WTC11 (cell line): ENCODE results near the gene CTNNA2. TPM values are rescaled to one million over a fixed set of nuclear protein-coding genes. Genes with fewer than 3 reads are reported as not detected.
A peak's percentile ranks its signal among the peaks of the same experiment; 100 is the strongest.

Source experiments
- ATAC-seq: fragments of 200-7000 bp; cut with Tn5 transposase; 2 replicates; pipeline ENCODE4 v1.10.0; 2021; ENCODE audit warnings: mild to moderate bottlenecking, moderate library complexity
- CTCF ChIA-PET: fragments of 300-600 bp; sonication (Branson Sonifier 250); formaldehyde crosslinking; loops from one replicate; lab custom pipeline; 2021; ENCODE audit warnings: antibody characterized with exemption; lab: Charles Lee
- POLR2A ChIA-PET: fragments of 350-600 bp; sonication (Branson Sonifier 250); formaldehyde crosslinking; loops from one replicate; lab custom pipeline; 2021; ENCODE audit warnings: antibody characterized with exemption; lab: Charles Lee
- DNase-seq: peaks from one replicate; pipeline ENCODE4 v3.0.0; 2021; ENCODE audit warnings: low spot score
- H3K27ac Mint-ChIP-seq: 2 replicates; pipeline ENCODE4 v1.8.0; 2021; ENCODE audit warnings: mixed read lengths
- H3K27me3 Mint-ChIP-seq: 2 replicates; pipeline ENCODE4 v1.8.0; 2021; ENCODE audit warnings: low read depth, mild to moderate bottlenecking, moderate library complexity, mixed read lengths
- H3K36me3 Mint-ChIP-seq: 2 replicates; pipeline ENCODE4 v1.8.0; 2021; ENCODE audit warnings: mixed read lengths
- H3K4me1 Mint-ChIP-seq: 2 replicates; pipeline ENCODE4 v1.8.0; 2022; ENCODE audit warnings: mixed read lengths
- H3K4me3 Mint-ChIP-seq: 2 replicates; pipeline ENCODE4 v1.8.0; 2021; ENCODE audit warnings: mild to moderate bottlenecking, moderate library complexity, mixed read lengths
- H3K9me3 Mint-ChIP-seq: 2 replicates; pipeline ENCODE4 v1.8.0; 2021; ENCODE audit warnings: mixed read lengths
- CREB1 ChIP-seq: sonication (generic); formaldehyde crosslinking; IDR thresholded peaks from 2 replicates; pipeline ENCODE4 v1.8.0; 2023; ENCODE audit warnings: mild to moderate bottlenecking, missing genetic modification reagents
- NFE2L1 ChIP-seq: sonication (generic); formaldehyde crosslinking; IDR thresholded peaks from 2 replicates; pipeline ENCODE4 v1.8.1; 2023; ENCODE audit warnings: missing genetic modification reagents
- SMAD3 ChIP-seq: sonication (generic); formaldehyde crosslinking; IDR thresholded peaks from 2 replicates; pipeline ENCODE4 v1.8.0; 2022; ENCODE audit warnings: missing genetic modification reagents, mild to moderate bottlenecking, borderline replicate concordance
- TEAD4 ChIP-seq: sonication (generic); formaldehyde crosslinking; IDR thresholded peaks from 2 replicates; pipeline ENCODE4 v1.8.0; 2022; ENCODE audit warnings: mild to moderate bottlenecking, missing genetic modification reagents
- TP53 ChIP-seq: sonication (generic); formaldehyde crosslinking; IDR thresholded peaks from 2 replicates; pipeline ENCODE4 v1.8.1; 2023; ENCODE audit warnings: mild to moderate bottlenecking, missing genetic modification reagents
- total RNA-seq: library from RNA; stranded (reverse); gene quantifications from 3 replicates; pipeline ENCODE4 v1.2.3, GENCODE V29; 2021
- TF ChIP-seq, protein P1 (sequence below): sonication (generic); formaldehyde crosslinking; IDR thresholded peaks from 2 replicates; pipeline ENCODE4 v1.8.1; 2023; ENCODE audit warnings: mild to moderate bottlenecking, missing genetic modification reagents, borderline replicate concordance
- TF ChIP-seq, protein P2 (sequence below): sonication (generic); formaldehyde crosslinking; IDR thresholded peaks from 2 replicates; pipeline ENCODE4 v1.8.1; 2022; ENCODE audit warnings: mild to moderate bottlenecking, moderate library complexity, missing genetic modification reagents
- TF ChIP-seq, protein P3 (sequence below): fragments of 250-450 bp; sonication (Bioruptor Pico); IDR thresholded peaks from 2 replicates; pipeline ENCODE4 v1.9.0; 2021; ENCODE audit warnings: mild to moderate bottlenecking
- TF ChIP-seq, protein P4 (sequence below): sonication (generic); formaldehyde crosslinking; IDR thresholded peaks from 2 replicates; pipeline ENCODE4 v1.8.1; 2023; ENCODE audit warnings: mild to moderate bottlenecking, moderate library complexity, missing genetic modification reagents
- TF ChIP-seq, protein P5 (sequence below): sonication (generic); formaldehyde crosslinking; IDR thresholded peaks from 2 replicates; pipeline ENCODE4 v1.8.1; 2023; ENCODE audit warnings: mild to moderate bottlenecking, missing genetic modification reagents
- TF ChIP-seq, protein P6 (sequence below): fragments of 250-450 bp; sonication (Bioruptor Pico); conservative IDR thresholded peaks from 2 replicates; pipeline ENCODE4 v1.9.0; 2021; ENCODE audit warnings: mild to moderate bottlenecking
- TF ChIP-seq, protein P7 (sequence below): fragments of 250-450 bp; sonication (Bioruptor Pico); IDR thresholded peaks from 2 replicates; pipeline ENCODE4 v1.8.0; 2021; ENCODE audit warnings: mild to moderate bottlenecking
- TF ChIP-seq, protein P8 (sequence below): sonication (generic); formaldehyde crosslinking; IDR thresholded peaks from 2 replicates; pipeline ENCODE4 v1.8.1; 2022; ENCODE audit warnings: low read depth, missing genetic modification reagents, borderline replicate concordance
- TF ChIP-seq, protein P9 (sequence below): sonication (generic); formaldehyde crosslinking; IDR thresholded peaks from 2 replicates; pipeline ENCODE4 v1.8.1; 2023; ENCODE audit warnings: mild to moderate bottlenecking, missing genetic modification reagents, moderate library complexity
- TF ChIP-seq, protein P10 (sequence below): sonication (generic); formaldehyde crosslinking; IDR thresholded peaks from 2 replicates; pipeline ENCODE4 v1.8.1; 2022; ENCODE audit warnings: missing genetic modification reagents, borderline replicate concordance

CTNNA2 gene
- total RNA-seq, 1 experiment from 2014 or later = 3.8 TPM

DNA sequence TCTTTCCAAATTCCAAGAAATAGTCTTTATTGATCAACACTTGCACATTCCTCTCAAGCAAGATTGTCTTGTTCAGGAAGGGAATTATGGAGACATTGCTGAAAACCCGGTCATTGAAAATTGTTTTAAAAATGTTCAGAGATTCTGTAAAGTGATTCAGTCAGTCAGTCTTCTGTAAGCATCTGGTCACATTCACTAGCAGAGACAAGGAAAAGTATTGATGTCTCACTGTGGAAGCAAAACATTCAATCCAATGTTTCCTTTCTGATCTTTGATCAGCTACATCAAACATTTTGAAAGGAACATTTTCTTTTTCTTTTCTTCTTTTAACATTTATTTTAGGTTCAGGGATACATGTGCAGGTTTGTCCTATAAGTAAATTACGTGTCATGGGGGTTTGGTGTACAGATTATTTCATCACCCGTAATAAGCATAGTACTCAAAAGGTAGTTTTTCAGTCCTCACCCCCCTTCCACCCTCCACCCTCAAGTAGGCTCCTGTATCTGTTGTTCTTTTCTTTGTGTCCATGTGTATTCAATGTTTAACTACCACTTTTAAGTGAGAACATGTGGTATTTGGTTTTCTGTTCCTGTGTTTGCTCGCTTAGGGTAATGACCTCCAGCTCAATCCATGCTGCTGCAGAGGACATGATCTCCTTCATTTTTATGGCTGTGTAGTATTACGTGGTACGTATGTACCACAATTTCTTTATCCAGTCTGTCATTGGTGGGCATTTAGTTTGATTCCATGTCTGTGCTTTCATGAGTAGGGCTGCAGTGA, 61.2 kb downstream of the CTNNA2 start (continued):
- TF ChIP-seq, protein P1, sequence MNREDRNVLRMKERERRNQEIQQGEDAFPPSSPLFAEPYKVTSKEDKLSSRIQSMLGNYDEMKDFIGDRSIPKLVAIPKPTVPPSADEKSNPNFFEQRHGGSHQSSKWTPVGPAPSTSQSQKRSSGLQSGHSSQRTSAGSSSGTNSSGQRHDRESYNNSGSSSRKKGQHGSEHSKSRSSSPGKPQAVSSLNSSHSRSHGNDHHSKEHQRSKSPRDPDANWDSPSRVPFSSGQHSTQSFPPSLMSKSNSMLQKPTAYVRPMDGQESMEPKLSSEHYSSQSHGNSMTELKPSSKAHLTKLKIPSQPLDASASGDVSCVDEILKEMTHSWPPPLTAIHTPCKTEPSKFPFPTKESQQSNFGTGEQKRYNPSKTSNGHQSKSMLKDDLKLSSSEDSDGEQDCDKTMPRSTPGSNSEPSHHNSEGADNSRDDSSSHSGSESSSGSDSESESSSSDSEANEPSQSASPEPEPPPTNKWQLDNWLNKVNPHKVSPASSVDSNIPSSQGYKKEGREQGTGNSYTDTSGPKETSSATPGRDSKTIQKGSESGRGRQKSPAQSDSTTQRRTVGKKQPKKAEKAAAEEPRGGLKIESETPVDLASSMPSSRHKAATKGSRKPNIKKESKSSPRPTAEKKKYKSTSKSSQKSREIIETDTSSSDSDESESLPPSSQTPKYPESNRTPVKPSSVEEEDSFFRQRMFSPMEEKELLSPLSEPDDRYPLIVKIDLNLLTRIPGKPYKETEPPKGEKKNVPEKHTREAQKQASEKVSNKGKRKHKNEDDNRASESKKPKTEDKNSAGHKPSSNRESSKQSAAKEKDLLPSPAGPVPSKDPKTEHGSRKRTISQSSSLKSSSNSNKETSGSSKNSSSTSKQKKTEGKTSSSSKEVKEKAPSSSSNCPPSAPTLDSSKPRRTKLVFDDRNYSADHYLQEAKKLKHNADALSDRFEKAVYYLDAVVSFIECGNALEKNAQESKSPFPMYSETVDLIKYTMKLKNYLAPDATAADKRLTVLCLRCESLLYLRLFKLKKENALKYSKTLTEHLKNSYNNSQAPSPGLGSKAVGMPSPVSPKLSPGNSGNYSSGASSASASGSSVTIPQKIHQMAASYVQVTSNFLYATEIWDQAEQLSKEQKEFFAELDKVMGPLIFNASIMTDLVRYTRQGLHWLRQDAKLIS (CRISPR knock-in tag) = no peak
- no peak for TF ChIP-seq CREB1 (CRISPR knock-in tag)
- TF ChIP-seq, protein P2, sequence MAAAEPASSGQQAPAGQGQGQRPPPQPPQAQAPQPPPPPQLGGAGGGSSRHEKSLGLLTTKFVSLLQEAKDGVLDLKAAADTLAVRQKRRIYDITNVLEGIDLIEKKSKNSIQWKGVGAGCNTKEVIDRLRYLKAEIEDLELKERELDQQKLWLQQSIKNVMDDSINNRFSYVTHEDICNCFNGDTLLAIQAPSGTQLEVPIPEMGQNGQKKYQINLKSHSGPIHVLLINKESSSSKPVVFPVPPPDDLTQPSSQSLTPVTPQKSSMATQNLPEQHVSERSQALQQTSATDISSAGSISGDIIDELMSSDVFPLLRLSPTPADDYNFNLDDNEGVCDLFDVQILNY (CRISPR knock-in tag) = no peak
- TF ChIP-seq, protein P3, sequence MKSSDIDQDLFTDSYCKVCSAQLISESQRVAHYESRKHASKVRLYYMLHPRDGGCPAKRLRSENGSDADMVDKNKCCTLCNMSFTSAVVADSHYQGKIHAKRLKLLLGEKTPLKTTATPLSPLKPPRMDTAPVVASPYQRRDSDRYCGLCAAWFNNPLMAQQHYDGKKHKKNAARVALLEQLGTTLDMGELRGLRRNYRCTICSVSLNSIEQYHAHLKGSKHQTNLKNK (CRISPR knock-in tag) = no peak
- TF ChIP-seq, protein P4, sequence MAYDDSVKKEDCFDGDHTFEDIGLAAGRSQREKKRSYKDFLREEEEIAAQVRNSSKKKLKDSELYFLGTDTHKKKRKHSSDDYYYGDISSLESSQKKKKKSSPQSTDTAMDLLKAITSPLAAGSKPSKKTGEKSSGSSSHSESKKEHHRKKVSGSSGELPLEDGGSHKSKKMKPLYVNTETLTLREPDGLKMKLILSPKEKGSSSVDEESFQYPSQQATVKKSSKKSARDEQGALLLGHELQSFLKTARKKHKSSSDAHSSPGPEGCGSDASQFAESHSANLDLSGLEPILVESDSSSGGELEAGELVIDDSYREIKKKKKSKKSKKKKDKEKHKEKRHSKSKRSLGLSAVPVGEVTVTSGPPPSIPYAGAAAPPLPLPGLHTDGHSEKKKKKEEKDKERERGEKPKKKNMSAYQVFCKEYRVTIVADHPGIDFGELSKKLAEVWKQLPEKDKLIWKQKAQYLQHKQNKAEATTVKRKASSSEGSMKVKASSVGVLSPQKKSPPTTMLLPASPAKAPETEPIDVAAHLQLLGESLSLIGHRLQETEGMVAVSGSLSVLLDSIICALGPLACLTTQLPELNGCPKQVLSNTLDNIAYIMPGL (CRISPR knock-in tag) = no peak

DNA sequence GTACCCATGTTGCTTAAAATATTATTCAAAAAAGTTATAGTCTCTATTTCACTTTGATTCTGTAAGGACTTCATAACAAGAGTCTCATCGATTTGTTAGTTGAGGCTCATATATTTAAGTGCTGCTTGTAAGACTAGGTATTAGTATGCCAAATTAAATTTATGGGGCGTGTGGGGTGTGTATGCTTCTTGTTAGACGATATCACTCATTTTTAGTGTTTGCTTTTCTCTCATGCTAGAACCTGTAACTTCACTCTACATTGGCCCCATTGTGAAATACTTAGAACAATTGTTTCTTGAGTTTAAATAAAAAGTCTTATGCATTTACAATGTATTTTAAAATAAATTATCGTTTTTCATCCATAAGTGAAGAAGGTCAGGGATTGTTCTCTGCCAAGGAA, 63.6 kb downstream of the CTNNA2 start:
- ChIA-PET POLR2A (no interaction called here), CTCF (no interaction called here)
- no peak overlapping the region for H3K4me3 Mint-ChIP-seq
- peaks cover 7% of the 10 kb centered on the region; the same call in 1 of the 2 replicates for H3K9me3 Mint-ChIP-seq
- no peaks in the 10 kb centered on the region for H3K36me3 Mint-ChIP-seq
- no peak for ATAC-seq
- no peak overlapping the region for H3K27ac Mint-ChIP-seq
- H3K27me3 Mint-ChIP-seq = no peaks in the 10 kb centered on the region
- TF ChIP-seq, protein P5, sequence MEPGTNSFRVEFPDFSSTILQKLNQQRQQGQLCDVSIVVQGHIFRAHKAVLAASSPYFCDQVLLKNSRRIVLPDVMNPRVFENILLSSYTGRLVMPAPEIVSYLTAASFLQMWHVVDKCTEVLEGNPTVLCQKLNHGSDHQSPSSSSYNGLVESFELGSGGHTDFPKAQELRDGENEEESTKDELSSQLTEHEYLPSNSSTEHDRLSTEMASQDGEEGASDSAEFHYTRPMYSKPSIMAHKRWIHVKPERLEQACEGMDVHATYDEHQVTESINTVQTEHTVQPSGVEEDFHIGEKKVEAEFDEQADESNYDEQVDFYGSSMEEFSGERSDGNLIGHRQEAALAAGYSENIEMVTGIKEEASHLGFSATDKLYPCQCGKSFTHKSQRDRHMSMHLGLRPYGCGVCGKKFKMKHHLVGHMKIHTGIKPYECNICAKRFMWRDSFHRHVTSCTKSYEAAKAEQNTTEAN (CRISPR knock-in tag) = no peak
- TF ChIP-seq, protein P6, sequence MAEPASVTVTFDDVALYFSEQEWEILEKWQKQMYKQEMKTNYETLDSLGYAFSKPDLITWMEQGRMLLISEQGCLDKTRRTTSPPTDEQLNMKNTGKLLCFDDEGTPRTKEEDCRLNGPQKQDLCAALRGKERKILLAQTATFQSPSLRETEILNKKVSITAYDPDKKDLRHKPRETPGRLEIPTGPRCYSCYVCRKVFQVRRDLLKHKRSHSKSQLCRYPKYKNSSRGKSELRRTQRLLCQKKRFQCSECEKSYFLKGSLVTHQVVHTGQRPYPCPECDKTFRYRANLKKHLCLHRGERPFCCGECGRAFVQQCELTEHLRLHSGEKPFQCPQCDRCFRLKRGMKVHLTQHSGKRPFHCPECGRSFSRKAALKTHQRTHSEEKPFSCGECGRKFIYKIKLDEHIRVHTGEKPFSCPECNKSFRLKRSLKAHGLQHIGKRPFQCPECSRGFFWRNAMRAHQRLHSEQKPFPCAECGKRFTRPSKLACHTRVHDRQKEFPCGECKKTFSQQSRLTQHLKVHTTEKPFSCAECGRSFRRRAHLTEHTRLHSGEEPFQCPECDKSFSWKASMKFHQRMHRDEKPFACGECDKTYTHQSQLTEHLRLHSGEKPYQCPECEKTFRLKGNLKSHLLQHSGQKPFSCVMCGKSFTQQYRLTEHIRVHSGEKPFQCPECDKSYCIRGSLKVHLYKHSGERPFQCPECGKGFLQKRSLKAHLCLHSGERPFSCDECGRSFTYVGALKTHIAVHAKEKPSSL = no peak
- TF ChIP-seq, protein P7, sequence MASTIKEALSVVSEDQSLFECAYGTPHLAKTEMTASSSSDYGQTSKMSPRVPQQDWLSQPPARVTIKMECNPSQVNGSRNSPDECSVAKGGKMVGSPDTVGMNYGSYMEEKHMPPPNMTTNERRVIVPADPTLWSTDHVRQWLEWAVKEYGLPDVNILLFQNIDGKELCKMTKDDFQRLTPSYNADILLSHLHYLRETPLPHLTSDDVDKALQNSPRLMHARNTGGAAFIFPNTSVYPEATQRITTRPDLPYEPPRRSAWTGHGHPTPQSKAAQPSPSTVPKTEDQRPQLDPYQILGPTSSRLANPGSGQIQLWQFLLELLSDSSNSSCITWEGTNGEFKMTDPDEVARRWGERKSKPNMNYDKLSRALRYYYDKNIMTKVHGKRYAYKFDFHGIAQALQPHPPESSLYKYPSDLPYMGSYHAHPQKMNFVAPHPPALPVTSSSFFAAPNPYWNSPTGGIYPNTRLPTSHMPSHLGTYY (CRISPR knock-in tag) = no peak
- TF ChIP-seq, all 79 proteins: peak for 0
- DNase-seq = no peak
- peaks cover 19% of the 10 kb centered on the region for H3K4me1 Mint-ChIP-seq

DNA sequence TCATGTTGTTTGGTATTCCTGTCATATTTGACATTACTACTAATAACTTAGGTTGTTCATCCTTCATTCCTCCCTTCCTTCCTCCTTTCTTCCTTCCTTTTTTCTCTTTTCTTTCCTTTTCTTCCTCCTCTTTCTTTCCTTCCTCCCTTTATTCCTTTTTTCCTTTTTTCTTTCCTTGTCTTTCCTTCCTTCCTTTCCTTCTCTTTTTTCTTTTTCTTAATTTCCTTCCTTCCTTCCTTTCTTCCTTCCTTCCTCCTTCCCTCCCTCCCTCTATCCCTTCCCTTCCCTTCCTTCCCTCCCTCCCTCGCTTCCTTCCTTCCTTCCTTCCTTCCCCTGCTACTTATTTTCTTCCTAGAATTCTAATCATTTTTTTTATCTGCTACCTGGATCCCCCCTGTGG, 66.1 kb downstream of the CTNNA2 start:
- H3K27me3 Mint-ChIP-seq = no peaks in the 10 kb centered on the region
- no peak for ATAC-seq
- no peak overlapping the region for H3K27ac Mint-ChIP-seq
- DNase-seq = no peak
- peaks cover 7% of the 10 kb centered on the region; the same call in 1 of the 2 replicates for H3K9me3 Mint-ChIP-seq
- H3K4me1 Mint-ChIP-seq = peaks cover 19% of the 10 kb centered on the region
- no peak overlapping the region for H3K4me3 Mint-ChIP-seq
- ChIA-PET POLR2A (no interaction called here), CTCF (no interaction called here)
- no peaks in the 10 kb centered on the region for H3K36me3 Mint-ChIP-seq
- TF ChIP-seq TEAD4 (CRISPR knock-in tag) = no peak
- no peak for TF ChIP-seq NFE2L1 (CRISPR knock-in tag)
- TF ChIP-seq SMAD3 (CRISPR knock-in tag) = no peak
- TF ChIP-seq, protein P8, sequence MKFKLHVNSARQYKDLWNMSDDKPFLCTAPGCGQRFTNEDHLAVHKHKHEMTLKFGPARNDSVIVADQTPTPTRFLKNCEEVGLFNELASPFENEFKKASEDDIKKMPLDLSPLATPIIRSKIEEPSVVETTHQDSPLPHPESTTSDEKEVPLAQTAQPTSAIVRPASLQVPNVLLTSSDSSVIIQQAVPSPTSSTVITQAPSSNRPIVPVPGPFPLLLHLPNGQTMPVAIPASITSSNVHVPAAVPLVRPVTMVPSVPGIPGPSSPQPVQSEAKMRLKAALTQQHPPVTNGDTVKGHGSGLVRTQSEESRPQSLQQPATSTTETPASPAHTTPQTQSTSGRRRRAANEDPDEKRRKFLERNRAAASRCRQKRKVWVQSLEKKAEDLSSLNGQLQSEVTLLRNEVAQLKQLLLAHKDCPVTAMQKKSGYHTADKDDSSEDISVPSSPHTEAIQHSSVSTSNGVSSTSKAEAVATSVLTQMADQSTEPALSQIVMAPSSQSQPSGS (CRISPR knock-in tag) = no peak
- no peak for TF ChIP-seq TP53 (CRISPR knock-in tag)
- TF ChIP-seq, protein P9, sequence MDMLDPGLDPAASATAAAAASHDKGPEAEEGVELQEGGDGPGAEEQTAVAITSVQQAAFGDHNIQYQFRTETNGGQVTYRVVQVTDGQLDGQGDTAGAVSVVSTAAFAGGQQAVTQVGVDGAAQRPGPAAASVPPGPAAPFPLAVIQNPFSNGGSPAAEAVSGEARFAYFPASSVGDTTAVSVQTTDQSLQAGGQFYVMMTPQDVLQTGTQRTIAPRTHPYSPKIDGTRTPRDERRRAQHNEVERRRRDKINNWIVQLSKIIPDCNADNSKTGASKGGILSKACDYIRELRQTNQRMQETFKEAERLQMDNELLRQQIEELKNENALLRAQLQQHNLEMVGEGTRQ (CRISPR knock-in tag) = no peak
- TF ChIP-seq, protein P10, sequence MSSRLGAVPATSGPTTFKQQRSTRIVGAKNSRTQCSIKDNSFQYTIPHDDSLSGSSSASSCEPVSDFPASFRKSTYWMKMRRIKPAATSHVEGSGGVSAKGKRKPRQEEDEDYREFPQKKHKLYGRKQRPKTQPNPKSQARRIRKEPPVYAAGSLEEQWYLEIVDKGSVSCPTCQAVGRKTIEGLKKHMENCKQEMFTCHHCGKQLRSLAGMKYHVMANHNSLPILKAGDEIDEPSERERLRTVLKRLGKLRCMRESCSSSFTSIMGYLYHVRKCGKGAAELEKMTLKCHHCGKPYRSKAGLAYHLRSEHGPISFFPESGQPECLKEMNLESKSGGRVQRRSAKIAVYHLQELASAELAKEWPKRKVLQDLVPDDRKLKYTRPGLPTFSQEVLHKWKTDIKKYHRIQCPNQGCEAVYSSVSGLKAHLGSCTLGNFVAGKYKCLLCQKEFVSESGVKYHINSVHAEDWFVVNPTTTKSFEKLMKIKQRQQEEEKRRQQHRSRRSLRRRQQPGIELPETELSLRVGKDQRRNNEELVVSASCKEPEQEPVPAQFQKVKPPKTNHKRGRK (CRISPR knock-in tag) = peak; percentile 90; the same call in 1 of the 2 replicates
